ENCODE measurements around the gene SLC4A3. TPM values are rescaled to one million over a fixed set of nuclear protein-coding genes. Genes with fewer than 3 reads are reported as not detected.

The SLC4A3 gene, protein sequence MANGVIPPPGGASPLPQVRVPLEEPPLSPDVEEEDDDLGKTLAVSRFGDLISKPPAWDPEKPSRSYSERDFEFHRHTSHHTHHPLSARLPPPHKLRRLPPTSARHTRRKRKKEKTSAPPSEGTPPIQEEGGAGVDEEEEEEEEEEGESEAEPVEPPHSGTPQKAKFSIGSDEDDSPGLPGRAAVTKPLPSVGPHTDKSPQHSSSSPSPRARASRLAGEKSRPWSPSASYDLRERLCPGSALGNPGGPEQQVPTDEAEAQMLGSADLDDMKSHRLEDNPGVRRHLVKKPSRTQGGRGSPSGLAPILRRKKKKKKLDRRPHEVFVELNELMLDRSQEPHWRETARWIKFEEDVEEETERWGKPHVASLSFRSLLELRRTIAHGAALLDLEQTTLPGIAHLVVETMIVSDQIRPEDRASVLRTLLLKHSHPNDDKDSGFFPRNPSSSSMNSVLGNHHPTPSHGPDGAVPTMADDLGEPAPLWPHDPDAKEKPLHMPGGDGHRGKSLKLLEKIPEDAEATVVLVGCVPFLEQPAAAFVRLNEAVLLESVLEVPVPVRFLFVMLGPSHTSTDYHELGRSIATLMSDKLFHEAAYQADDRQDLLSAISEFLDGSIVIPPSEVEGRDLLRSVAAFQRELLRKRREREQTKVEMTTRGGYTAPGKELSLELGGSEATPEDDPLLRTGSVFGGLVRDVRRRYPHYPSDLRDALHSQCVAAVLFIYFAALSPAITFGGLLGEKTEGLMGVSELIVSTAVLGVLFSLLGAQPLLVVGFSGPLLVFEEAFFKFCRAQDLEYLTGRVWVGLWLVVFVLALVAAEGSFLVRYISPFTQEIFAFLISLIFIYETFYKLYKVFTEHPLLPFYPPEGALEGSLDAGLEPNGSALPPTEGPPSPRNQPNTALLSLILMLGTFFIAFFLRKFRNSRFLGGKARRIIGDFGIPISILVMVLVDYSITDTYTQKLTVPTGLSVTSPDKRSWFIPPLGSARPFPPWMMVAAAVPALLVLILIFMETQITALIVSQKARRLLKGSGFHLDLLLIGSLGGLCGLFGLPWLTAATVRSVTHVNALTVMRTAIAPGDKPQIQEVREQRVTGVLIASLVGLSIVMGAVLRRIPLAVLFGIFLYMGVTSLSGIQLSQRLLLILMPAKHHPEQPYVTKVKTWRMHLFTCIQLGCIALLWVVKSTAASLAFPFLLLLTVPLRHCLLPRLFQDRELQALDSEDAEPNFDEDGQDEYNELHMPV
- 1 to 10 TPM in 3 of 4 donors, under 1 TPM in 1; 0.48 to 3.2 (median 2.1) TPM for total RNA-seq

DNA sequence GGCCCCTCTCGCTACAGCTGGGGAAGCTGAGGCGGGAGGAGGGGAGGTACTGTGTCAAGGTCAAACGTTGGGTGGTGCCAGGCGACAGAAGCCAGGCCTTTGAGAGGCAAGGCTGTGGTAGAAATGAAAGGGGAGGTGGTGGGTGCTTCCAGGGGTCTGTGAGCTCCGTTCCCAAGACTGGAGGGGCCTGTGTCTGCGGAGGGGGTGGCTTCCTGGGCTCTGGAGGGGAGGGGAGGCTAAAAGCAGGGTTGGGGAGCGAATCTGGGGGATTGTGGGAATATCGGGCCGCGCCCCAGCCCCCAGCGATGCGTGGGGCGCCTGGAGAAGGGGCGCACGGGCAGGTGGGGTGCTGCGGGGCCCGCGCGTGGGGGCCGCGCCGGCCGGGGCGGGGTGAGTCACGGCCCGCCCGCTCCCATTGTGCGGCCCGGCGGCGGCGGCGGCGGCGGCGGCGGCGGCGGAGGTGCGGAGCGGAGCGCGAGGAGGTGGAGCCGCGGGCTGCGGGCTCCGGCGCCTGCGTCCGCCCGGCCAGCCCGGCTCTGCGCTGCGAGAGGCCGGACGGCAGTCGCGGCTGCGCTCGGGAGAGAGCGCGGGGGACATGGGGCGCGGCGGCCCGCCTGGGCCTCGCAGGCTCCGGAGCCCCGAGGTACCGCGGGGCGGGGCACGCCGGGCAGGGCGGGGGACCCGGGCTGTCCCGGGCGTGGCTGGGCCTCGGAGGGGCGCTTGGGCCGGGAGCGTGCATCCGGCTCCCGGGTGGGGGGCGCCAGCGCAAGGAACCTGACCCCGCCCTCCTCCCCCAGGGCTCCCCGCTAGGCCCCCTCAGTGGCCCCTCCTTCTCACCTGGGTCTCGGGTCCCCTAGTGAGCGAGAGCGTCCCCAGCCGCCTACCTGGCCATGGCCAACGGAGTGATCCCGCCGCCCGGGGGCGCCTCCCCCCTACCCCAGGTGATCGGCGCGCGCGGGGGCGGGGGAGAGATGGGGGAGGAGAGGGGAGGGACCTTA lies at the start of gene SLC4A3:
SLC4A3 (plus strand) TSS at position 528 of the 998 bp plus-strand sequence; CDS start at position 891, 363 bp downstream.
- peak within 1 kb of the TSS; percentile 69 for H3K4me3 ChIP-seq
- peaks cover 16% of the 10 kb centered on the region for H3K27me3 ChIP-seq
- H3K9me3 ChIP-seq: no peaks in the 10 kb centered on the region
- H3K27ac ChIP-seq: no peak within 1 kb of the TSS
- no peak for DNase-seq (ENCODE audit: low spot score in 2 of 2)
- TF ChIP-seq POLR2AphosphoS5 (IDR thresholded peaks at IDR 0.05): no peak
- TF ChIP-seq, protein P1, sequence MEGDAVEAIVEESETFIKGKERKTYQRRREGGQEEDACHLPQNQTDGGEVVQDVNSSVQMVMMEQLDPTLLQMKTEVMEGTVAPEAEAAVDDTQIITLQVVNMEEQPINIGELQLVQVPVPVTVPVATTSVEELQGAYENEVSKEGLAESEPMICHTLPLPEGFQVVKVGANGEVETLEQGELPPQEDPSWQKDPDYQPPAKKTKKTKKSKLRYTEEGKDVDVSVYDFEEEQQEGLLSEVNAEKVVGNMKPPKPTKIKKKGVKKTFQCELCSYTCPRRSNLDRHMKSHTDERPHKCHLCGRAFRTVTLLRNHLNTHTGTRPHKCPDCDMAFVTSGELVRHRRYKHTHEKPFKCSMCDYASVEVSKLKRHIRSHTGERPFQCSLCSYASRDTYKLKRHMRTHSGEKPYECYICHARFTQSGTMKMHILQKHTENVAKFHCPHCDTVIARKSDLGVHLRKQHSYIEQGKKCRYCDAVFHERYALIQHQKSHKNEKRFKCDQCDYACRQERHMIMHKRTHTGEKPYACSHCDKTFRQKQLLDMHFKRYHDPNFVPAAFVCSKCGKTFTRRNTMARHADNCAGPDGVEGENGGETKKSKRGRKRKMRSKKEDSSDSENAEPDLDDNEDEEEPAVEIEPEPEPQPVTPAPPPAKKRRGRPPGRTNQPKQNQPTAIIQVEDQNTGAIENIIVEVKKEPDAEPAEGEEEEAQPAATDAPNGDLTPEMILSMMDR (IDR thresholded peaks at IDR 0.05): no peak
- TF ChIP-seq EP300 (IDR thresholded peaks at IDR 0.05): no peak
- TF ChIP-seq POLR2A (IDR thresholded peaks at IDR 0.05): no peak
- peaks cover 2% of the 10 kb centered on the region for H3K36me3 ChIP-seq
- H3K4me1 ChIP-seq: peaks cover 12% of the 10 kb centered on the region
- 18% methylated on average over 18 of the region's 103 CpGs for WGBS

DNA sequence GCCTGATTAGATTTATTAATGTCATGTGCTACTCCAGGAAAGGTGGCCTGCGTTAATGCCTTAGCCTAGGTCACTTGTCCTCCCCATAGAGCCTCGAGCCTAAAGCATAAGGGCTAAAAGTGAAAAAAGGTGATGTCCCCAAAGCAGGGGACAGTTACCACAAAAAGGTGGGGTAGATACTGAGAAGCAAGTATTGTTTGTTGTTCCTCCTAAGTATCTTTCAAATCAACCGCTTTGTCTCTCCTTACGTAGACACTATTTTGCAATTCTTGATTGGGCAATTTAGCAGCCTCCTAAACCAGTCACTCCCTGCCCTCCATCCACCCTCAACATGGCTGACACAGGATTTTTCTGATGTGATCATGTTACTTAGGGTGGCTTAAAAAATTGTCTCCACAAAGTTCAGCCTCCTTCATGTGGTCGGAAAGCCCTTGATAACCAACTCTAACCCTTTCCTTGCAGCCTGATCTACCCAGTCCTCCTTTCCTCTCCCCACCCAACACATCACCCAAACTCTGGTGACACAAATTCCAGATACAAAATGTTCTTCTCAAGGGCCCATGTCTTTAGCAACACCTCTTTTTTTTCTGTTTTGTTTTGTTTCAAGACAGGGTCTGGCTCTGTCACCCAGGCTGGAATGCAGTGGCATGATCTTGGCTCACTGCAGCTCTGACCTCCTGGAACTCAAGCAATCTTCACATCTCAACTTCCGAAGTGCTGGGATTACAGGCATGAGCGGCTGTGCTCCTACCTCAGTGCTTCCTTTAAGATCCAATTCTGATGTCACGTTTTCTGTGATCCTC lies 48.4 kb upstream of the SLC4A3 start:
- Histone ChIP-seq H3K9me3 (no peaks in the 10 kb centered on the region), H3K27me3 (peaks cover 22% of the 10 kb centered on the region), H3K36me3 (no peaks in the 10 kb centered on the region), H3K27ac (no peak overlapping the region), H3K4me3 (no peak overlapping the region), H3K4me1 (peaks cover 3% of the 10 kb centered on the region)
- no peak for DNase-seq (ENCODE audit: low spot score in 2 of 2)
- TF ChIP-seq POLR2A (IDR thresholded peaks at IDR 0.05) (no peak), EP300 (IDR thresholded peaks at IDR 0.05) (no peak), POLR2AphosphoS5 (IDR thresholded peaks at IDR 0.05) (no peak)
- TF ChIP-seq, protein P1 (IDR thresholded peaks at IDR 0.05): no peak
- WGBS: 77% methylated on average over 8 of the region's 8 CpGs

DNA sequence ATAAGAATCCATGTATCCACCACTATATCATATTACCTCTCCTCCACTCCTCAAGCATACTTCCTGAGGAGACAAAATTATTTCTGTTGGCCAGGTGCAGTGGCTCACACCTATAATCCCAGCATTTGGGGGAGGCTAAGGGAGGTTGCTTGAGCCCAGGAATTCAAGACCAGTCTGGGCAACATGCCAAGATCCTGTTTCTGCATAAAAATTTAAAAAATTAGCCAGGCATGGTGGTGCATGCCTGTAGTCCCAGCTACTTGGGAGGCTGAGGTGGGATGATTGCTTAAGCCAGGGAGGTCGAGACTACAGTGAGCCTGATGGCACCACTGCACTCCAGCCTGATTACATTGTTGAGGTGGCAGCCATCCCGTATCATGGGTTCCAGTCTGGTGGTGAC lies 46.1 kb upstream of the SLC4A3 start:
- Histone ChIP-seq H3K9me3 (no peaks in the 10 kb centered on the region), H3K36me3 (no peaks in the 10 kb centered on the region), H3K27ac (no peak overlapping the region), H3K27me3 (peaks cover 13% of the 10 kb centered on the region), H3K4me1 (peaks cover 3% of the 10 kb centered on the region), H3K4me3 (no peak overlapping the region)
- DNase-seq (ENCODE audit: low spot score in 2 of 2): no peak
- TF ChIP-seq POLR2A (IDR thresholded peaks at IDR 0.05) (no peak), POLR2AphosphoS5 (IDR thresholded peaks at IDR 0.05) (no peak), EP300 (IDR thresholded peaks at IDR 0.05) (no peak)
- TF ChIP-seq, protein P1 (IDR thresholded peaks at IDR 0.05): no peak
- 33% methylated on average over 1 of the region's 2 CpGs for WGBS

DNA sequence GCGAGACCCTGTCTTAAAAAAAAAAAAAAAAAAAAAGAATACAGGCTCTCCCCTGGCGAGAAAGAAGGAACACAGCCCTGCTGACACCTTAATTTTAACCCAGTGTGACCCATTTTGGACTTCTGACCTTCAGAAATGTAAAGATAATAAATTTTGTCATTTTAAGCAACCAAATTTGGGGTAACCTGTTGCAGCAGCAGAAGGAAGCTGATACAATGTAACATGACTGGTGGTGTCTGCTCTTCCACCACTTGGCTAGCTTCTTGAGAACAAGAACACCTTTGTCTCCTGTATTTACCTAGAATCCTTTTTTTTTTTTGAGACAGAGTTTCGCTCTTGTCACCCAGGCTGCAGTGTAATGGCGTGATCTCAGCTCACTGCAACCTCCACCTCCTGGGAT lies 36.3 kb upstream of the SLC4A3 start:
- Histone ChIP-seq H3K4me3 (no peak overlapping the region), H3K27ac (no peak overlapping the region), H3K36me3 (no peaks in the 10 kb centered on the region), H3K4me1 (no peaks in the 10 kb centered on the region), H3K27me3 (peaks cover 3% of the 10 kb centered on the region), H3K9me3 (no peaks in the 10 kb centered on the region)
- WGBS: 65% methylated on average over 4 of the region's 4 CpGs
- TF ChIP-seq POLR2AphosphoS5 (IDR thresholded peaks at IDR 0.05): no peak
- TF ChIP-seq, protein P1 (IDR thresholded peaks at IDR 0.05): no peak
- no peak for TF ChIP-seq POLR2A (IDR thresholded peaks at IDR 0.05)
- no peak for TF ChIP-seq EP300 (IDR thresholded peaks at IDR 0.05)
- DNase-seq (ENCODE audit: low spot score in 2 of 2): no peak

Measured in suprapubic skin (tissue), 4 donors.